Measurements from ENCODE around the gene MLLT3.
"Not testable (repeated sequence)": the region's sequence is repeated elsewhere in the genome, so short reads cannot be mapped to it uniquely, and the experiment has no call there.

The MLLT3 gene

GRCh38 chr9:20622330-20623020 is at the start of gene MLLT3:
Gene MLLT3 (minus strand): TSS chr9:20622499.
- peak within 1 kb of the TSS; percentile 95 for H3K27ac Mint-ChIP-seq
- H3K36me3 Mint-ChIP-seq (ENCODE audit: low read depth) = peaks cover 21% of the 10 kb centered on the region
- H3K4me3 Mint-ChIP-seq = peak within 1 kb of the TSS; percentile 87
- peak; percentile 97 for DNase-seq
- no peaks in the 10 kb centered on the region for H3K9me3 Mint-ChIP-seq
- peaks cover 44% of the 10 kb centered on the region for H3K4me1 Mint-ChIP-seq (ENCODE audit: low read depth)
- no peaks in the 10 kb centered on the region for H3K27me3 Mint-ChIP-seq

- no peaks in the 10 kb centered on the region for H3K36me3 Mint-ChIP-seq (ENCODE audit: low read depth)
- H3K4me1 Mint-ChIP-seq (ENCODE audit: low read depth) = no peaks in the 10 kb centered on the region
- H3K9me3 Mint-ChIP-seq = no peaks in the 10 kb centered on the region
- H3K27ac Mint-ChIP-seq = no peak overlapping the region
- H3K4me3 Mint-ChIP-seq = no peak overlapping the region
- no peaks in the 10 kb centered on the region for H3K27me3 Mint-ChIP-seq
- DNase-seq = no peak
Measured at GRCh38 chr9:20671635-20672034, 49.3 kb upstream of the MLLT3 start.

DNA sequence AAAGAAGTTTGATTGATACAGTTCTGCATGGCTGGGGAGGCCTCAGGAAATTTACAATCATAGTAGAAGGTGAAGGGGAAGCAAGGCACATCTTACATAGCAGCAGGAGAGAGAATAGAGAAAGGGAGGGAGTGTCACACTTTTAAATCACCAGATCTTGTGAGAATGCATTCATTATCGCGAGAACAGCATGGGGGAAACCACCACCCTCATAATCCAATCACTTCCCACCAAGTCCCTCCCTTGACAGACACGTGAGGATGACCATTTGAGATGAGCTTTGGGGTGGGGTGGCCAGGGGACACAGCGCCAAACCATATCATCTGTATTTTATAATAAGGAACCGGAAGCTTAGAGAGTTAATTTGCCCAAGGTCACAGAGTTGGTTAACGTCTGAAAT is 48.1 kb upstream of the MLLT3 start:
- Mint-ChIP-seq H3K4me1 (ENCODE audit: low read depth) (no peaks in the 10 kb centered on the region), H3K4me3 (no peak overlapping the region), H3K9me3 (no peaks in the 10 kb centered on the region), H3K27ac (no peak overlapping the region), H3K27me3 (no peaks in the 10 kb centered on the region), H3K36me3 (ENCODE audit: low read depth) (no peaks in the 10 kb centered on the region)
- no peak for DNase-seq

- no peaks in the 10 kb centered on the region for H3K36me3 Mint-ChIP-seq (ENCODE audit: low read depth)
- H3K4me1 Mint-ChIP-seq (ENCODE audit: low read depth) = peaks cover 5% of the 10 kb centered on the region
- no peaks in the 10 kb centered on the region for H3K9me3 Mint-ChIP-seq
- H3K27me3 Mint-ChIP-seq = no peaks in the 10 kb centered on the region
- H3K27ac Mint-ChIP-seq = no peak overlapping the region
- DNase-seq = no peak
- no peak overlapping the region for H3K4me3 Mint-ChIP-seq
Measured at GRCh38 chr9:20664501-20664900, 42.2 kb upstream of the MLLT3 start.

GRCh38 chr9:20663133-20663532 is 40.8 kb upstream of the MLLT3 start:
- H3K36me3 Mint-ChIP-seq (ENCODE audit: low read depth) = no peaks in the 10 kb centered on the region
- DNase-seq = no peak
- H3K9me3 Mint-ChIP-seq = no peaks in the 10 kb centered on the region
- H3K27ac Mint-ChIP-seq = no peak overlapping the region
- H3K4me1 Mint-ChIP-seq (ENCODE audit: low read depth) = peaks cover 5% of the 10 kb centered on the region
- H3K27me3 Mint-ChIP-seq = no peaks in the 10 kb centered on the region
- H3K4me3 Mint-ChIP-seq = no peak overlapping the region

DNA sequence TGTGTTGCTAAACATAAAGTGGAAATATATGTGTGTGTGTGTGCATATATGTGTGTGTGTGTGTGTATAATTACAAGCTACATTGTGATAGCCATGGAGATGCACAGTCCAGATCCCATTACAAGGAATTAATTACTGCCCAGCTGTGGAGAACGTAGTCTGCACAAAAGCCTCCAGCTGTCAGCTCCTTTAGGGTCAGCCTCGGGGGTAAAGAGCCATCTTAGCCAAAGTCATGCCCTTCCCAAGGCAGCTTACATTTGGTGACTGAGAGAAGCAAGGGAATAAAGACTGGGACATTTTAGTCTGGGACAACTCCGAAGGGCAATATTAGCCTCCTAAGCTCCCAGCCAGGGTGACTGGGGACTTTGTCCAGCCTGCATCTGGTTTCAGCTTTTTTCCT is 39.9 kb upstream of the MLLT3 start:
- Mint-ChIP-seq H3K27ac (no peak overlapping the region), H3K27me3 (no peaks in the 10 kb centered on the region), H3K4me1 (ENCODE audit: low read depth) (peaks cover 5% of the 10 kb centered on the region), H3K9me3 (no peaks in the 10 kb centered on the region), H3K36me3 (ENCODE audit: low read depth) (no peaks in the 10 kb centered on the region), H3K4me3 (no peak overlapping the region)
- DNase-seq = no peak

DNA sequence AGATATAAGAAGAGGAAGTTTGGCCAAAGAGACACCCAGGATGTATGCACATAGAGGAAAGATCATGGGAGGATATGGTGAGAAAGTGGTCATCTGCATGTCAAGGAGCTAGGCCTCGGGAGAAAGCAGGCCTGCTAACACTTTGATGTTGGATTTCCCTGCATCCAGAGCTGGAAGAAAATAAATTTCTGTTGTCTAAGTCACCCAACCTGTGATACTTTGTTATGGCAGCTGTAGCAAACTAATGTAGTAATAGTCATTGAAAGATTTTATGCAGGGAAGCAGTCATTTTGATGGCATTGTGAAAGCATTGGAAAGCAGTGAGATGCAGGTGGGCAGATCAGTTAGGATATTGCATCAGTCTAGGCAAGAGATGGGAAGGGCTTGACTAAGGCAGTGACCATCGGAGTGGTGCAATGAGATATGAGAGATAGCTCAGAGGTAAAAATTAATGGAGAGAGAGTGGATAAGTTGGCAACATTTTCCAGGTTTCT is 37.2 kb upstream of the MLLT3 start:
- no peaks in the 10 kb centered on the region for H3K36me3 Mint-ChIP-seq (ENCODE audit: low read depth)
- peaks cover 7% of the 10 kb centered on the region for H3K4me1 Mint-ChIP-seq (ENCODE audit: low read depth)
- no peaks in the 10 kb centered on the region for H3K27me3 Mint-ChIP-seq
- no peak for DNase-seq
- H3K9me3 Mint-ChIP-seq = no peaks in the 10 kb centered on the region
- H3K27ac Mint-ChIP-seq = no peak overlapping the region
- no peak overlapping the region for H3K4me3 Mint-ChIP-seq

DNA sequence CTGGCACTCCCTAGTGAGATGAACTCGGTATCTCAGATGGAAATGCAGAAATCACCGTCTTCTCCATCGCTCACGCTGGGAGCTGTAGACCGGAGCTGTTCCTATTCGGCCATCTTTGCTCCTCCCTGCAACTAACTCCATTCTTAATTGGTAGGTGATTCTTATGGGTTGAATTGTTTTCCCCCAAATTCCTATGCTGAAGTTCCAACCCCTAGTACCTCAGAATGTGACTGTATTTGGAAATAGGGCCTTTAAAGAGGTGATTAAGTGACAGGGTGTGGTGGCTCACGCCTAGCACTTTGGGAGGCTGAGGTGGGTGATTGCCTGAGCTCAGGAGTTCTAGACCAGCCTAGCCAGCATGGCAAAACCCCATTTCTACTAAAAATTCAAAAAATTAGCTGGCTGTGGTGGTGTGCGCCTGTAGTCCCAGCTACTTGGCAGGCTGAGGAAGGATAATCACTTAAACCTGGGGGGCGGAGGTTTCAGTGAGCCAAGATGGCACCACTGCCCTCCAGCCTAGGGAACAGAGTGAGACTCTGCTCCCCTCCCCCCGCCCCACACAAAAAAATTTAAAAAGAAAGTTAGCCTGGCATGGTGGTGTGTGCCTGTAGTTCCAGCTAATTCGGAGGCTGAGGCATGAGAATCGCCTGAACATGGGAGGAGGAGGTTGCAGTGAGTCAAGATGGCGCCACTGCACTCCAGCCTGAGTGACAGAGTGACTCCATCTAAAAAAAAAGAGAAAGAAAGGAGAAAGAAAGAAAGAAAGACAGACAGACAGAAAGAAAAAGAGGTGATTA is 36.6 kb upstream of the MLLT3 start:
- no peaks in the 10 kb centered on the region for H3K9me3 Mint-ChIP-seq
- no peak for DNase-seq
- no peaks in the 10 kb centered on the region for H3K27me3 Mint-ChIP-seq
- no peaks in the 10 kb centered on the region for H3K36me3 Mint-ChIP-seq (ENCODE audit: low read depth)
- peaks cover 7% of the 10 kb centered on the region for H3K4me1 Mint-ChIP-seq (ENCODE audit: low read depth)
- H3K27ac Mint-ChIP-seq = peak overlapping the region; percentile 42
- no peak overlapping the region for H3K4me3 Mint-ChIP-seq

DNA sequence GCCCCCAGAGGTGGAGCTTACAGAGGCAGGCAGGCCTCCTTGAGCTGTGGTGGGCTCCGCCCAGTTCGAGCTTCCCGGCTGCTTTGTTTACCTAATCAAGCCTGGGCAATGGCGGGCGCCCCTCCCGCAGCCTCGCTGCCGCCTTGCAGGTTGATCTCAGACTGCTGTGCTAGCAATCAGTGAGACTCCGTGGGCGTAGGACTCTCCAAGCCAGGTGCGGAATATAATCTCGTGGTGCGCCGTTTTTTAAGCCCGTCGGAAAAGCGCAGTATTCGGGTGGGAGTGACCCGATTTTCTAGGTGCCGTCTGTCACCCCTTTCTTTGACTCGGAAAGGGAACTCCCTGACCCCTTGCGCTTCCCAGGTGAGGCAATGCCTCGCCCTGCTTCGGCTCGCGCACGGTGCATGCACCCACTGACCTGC is 36.0 kb upstream of the MLLT3 start:
- peak; percentile 60 for DNase-seq
- not testable (repeated sequence) for H3K4me3 Mint-ChIP-seq; H3K36me3 Mint-ChIP-seq (ENCODE audit: low read depth); H3K9me3 Mint-ChIP-seq; H3K4me1 Mint-ChIP-seq (ENCODE audit: low read depth); H3K27me3 Mint-ChIP-seq
- H3K27ac Mint-ChIP-seq = peak overlapping the region; percentile 42

GRCh38 chr9:20651939-20652338 is 29.6 kb upstream of the MLLT3 start:
- H3K27ac Mint-ChIP-seq = no peak overlapping the region

GRCh38 chr9:20650750-20651299 is 28.5 kb upstream of the MLLT3 start:
- no peak for DNase-seq
- Mint-ChIP-seq H3K36me3 (ENCODE audit: low read depth) (no peaks in the 10 kb centered on the region), H3K4me3 (no peak overlapping the region), H3K4me1 (ENCODE audit: low read depth) (peaks cover 2% of the 10 kb centered on the region), H3K27me3 (peaks cover 4% of the 10 kb centered on the region), H3K27ac (no peak overlapping the region), H3K9me3 (no peaks in the 10 kb centered on the region)

More at GRCh38 chr9:20651939-20652338, 29.6 kb upstream of the MLLT3 start:
- DNase-seq = no peak
- Mint-ChIP-seq H3K4me3 (no peak overlapping the region), H3K36me3 (ENCODE audit: low read depth) (no peaks in the 10 kb centered on the region), H3K9me3 (no peaks in the 10 kb centered on the region), H3K4me1 (ENCODE audit: low read depth) (peaks cover 2% of the 10 kb centered on the region), H3K27me3 (peaks cover 3% of the 10 kb centered on the region)

DNA sequence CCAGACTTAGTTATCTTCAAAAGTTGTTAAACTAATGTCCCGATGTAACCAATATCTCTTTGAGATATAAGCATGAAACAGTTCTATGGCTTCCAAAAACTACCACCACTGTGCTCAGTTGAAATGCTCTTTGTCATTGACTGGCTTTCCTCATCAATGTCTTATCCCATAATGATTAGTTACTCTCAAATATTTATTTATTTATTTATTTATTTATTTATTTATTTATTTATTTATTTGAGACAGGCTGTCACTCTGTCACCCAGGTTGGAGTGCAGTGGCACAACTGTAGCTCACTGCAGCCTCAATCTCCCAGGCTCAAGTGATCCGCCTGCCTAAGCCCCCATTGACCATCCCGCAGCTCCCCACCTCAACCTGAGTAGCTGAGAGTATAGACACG is 28.0 kb upstream of the MLLT3 start:
- no peak overlapping the region for H3K27ac Mint-ChIP-seq
- peaks cover 4% of the 10 kb centered on the region for H3K27me3 Mint-ChIP-seq
- no peak overlapping the region for H3K4me3 Mint-ChIP-seq

GRCh38 chr9:20649381-20649780 is 27.1 kb upstream of the MLLT3 start:
- H3K4me3 Mint-ChIP-seq = no peak overlapping the region
- H3K9me3 Mint-ChIP-seq = no peaks in the 10 kb centered on the region
- no peak for DNase-seq

More for the DNA sequence above, 28.0 kb upstream of the MLLT3 start:
- peaks cover 1% of the 10 kb centered on the region for H3K4me1 Mint-ChIP-seq (ENCODE audit: low read depth)
- DNase-seq = no peak
- H3K9me3 Mint-ChIP-seq = no peaks in the 10 kb centered on the region
- no peaks in the 10 kb centered on the region for H3K36me3 Mint-ChIP-seq (ENCODE audit: low read depth)

DNA sequence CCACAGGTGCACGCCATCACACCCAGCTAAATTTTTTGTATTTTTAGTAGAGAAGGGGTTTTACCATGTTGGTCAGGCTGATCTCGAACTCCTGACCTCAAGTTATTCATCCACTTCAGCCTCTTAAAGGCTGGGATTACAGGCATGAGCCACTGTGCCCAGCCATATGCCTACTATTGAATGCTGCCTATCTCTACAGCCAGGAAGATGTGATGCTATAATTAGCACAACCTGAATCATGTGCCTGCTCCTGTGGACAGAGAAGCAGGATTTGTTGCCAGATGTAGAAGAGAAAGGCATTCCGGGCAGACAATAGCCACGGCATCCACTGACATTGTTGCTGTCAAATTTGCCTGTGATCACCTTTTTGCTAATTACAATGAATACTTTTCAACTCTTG is 24.4 kb upstream of the MLLT3 start:
- DNase-seq = no peak
- Mint-ChIP-seq H3K36me3 (ENCODE audit: low read depth) (no peaks in the 10 kb centered on the region), H3K4me3 (no peak overlapping the region), H3K9me3 (no peaks in the 10 kb centered on the region), H3K27me3 (peaks cover 7% of the 10 kb centered on the region), H3K4me1 (ENCODE audit: low read depth) (no peaks in the 10 kb centered on the region), H3K27ac (no peak overlapping the region)

More at GRCh38 chr9:20649381-20649780, 27.1 kb upstream of the MLLT3 start:
- no peaks in the 10 kb centered on the region for H3K4me1 Mint-ChIP-seq (ENCODE audit: low read depth)
- no peaks in the 10 kb centered on the region for H3K36me3 Mint-ChIP-seq (ENCODE audit: low read depth)
- H3K27me3 Mint-ChIP-seq = peaks cover 4% of the 10 kb centered on the region
- no peak overlapping the region for H3K27ac Mint-ChIP-seq

DNA sequence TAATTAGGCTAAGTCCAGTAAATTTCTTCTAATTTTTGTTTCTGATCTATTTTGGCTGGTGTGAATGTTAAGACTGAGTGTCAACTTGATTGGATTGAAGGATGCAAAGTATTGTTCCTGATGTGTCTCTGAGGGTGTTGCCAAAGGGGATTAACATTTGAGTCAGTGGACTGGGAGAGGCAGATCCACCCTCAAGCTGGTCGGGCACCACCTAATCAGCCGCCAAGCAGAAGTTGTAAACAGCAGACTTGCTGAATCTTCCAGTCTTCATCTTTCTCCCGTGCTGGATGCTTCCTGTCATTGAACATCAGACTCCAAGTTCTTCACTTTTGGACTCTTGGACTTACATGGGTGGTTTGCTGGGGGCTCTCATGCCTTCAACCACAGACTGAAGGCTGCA is 21.4 kb upstream of the MLLT3 start:
- Mint-ChIP-seq H3K4me3 (no peak overlapping the region), H3K27ac (no peak overlapping the region), H3K36me3 (ENCODE audit: low read depth) (no peaks in the 10 kb centered on the region), H3K27me3 (peaks cover 7% of the 10 kb centered on the region), H3K4me1 (ENCODE audit: low read depth) (peaks cover 12% of the 10 kb centered on the region), H3K9me3 (no peaks in the 10 kb centered on the region)
- DNase-seq = no peak
